Ovary (tissue), 9 donors: ENCODE data around the gene PTPRN. TPM values are rescaled to one million over a fixed set of nuclear protein-coding genes. Genes with fewer than 3 reads are reported as not detected.
A peak's percentile ranks its signal among the peaks of the same experiment; 100 is the strongest.

Experiments
- DNase-seq, 5 donors: peaks; one replicate each; pipeline ENCODE4 v3.0.0-alpha.2; 2019 to 2020
- H3K27ac ChIP-seq, 2 donors: fragments of 200-600 bp; one replicate each; pipeline versions ENCODE4 v1.5.1 to v1.8.0; 2019 to 2022
- H3K27me3 ChIP-seq: fragments of 200-600 bp; one replicate; pipeline ENCODE4 v1.8.0; 2022
- H3K36me3 ChIP-seq: fragments of 200-600 bp; sonication (generic); one replicate; pipeline ENCODE4 v1.5.1; 2019
- H3K4me1 ChIP-seq: one replicate; pipeline ENCODE4 v1.8.1; 2013; ENCODE audit warnings: mild to moderate bottlenecking, moderate library complexity; ENCODE audit not compliant: insufficient read depth
- H3K4me3 ChIP-seq: fragments of 200-600 bp; sonication (generic); one replicate; pipeline ENCODE4 v1.5.1; 2017
- H3K9me3 ChIP-seq, 2 donors: fragments of 200-600 bp in 1 of 2; sonication (generic) in 1 of 2; one replicate each; pipeline versions ENCODE4 v1.5.1 to v1.8.1; 2013 to 2019; ENCODE audit warnings: mild to moderate bottlenecking in 1 of 2, moderate library complexity in 1 of 2
- EP300 ChIP-seq: sonication (generic); formaldehyde crosslinking; IDR thresholded peaks from one replicate; pipeline ENCODE4 v1.6.1; 2017; ENCODE audit warnings: antibody characterized with exemption
- POLR2A ChIP-seq: fragments of 450-650 bp; IDR thresholded peaks from one replicate; pipeline ENCODE4 v1.6.1; 2017; ENCODE audit warnings: antibody characterized with exemption, mild to moderate bottlenecking, moderate library complexity
- WGBS, 3 donors: extraction: QIAGEN DNeasy Blood & Tissue Kit in 1 of 3; methylation state at CpG; one replicate each; pipeline versions ENCODE4 v1.1.5 to v1.1.7; 2013 to 2017; 5-methylcytosine and 5-hydroxymethylcytosine counted together
- intact Hi-C, 4 donors: fragments of 100-400 bp; cut with DNase I; formaldehyde crosslinking; loops; one replicate each; pipeline versions ENCODE4 v1.11.0 to v1.15.1; 2022 to 2023
- polyA plus RNA-seq, 2 donors: library from polyadenylated mRNA; stranded (reverse); fragments of 200-250 nt in 1 of 2; fragments of 350-450 nt in 1 of 2; fragmentation: Illumina TruSeq in 1 of 2; extraction: RNeasy Lipid Tissue Mini Kit (QIAGEN cat#74804) in 1 of 2; gene quantifications; one replicate each; pipeline ENCODE4 v1.2.3, GENCODE V29; 2013 to 2014
- total RNA-seq, 7 donors: library from RNA; depleted of rRNA in 2 of 7; stranded (reverse); fragments of >200 nt in 2 of 7; fragmentation: NEBNext Ultra II Directional in 3 of 7; extraction: Animal tissue kit (Norgen Biotek cat#: 25700) in 3 of 7; gene quantifications; one replicate each; pipeline versions ENCODE4 v1.1.0 to v1.2.4, GENCODE V29; 2016 to 2023
- TF ChIP-seq, protein P1 (sequence below), 3 donors: fragments of 450-650 bp in 2 of 3; fragments of 200-600 bp in 1 of 3; IDR thresholded peaks; one replicate each; pipeline versions ENCODE4 v1.5.1 to v1.8.0; 2016 to 2022; ENCODE audit warnings: antibody characterized with exemption in 3 of 3, mild to moderate bottlenecking in 1 of 3
- donor health status: DM: no; HTN: no; CAD: no; lungs with moderate emphysema.
- donor health status: DM: no; HTN: no; CAD: no.
- donor health status: Bipolar disorder and iron deficiency.
- donor health status: DM: yes; HTN: yes; CAD: no.
- donor health status: DM: no; HTN: no; CAD: no.
- donor health status: DM: yes; HTN: yes; CAD: no.

The PTPRN gene
- total and polyA plus RNA-seq, 9 donors: 0.08 to 2.3 (median 0.81) TPM; not detected in 1

DNA sequence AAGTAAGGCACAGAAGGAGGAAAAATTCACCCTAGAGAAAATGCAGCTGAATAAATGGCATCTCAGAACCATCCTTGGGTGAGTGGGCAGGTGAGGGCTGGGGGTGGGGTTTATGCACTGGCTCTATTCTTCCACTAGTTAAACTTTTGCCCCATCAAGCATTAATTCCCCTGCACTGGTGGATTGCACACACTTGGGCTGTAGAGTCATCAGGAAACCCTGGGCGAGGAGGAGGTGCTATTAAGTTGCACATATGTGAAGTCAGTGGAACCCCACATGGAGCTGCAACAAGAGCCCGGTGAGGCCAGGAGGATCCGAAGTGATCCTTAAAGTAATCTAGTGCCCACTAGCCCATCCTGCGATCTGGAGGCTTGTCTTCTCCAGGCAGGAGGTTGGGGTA, 36.8 kb downstream of the PTPRN start:
- Histone ChIP-seq H3K9me3 (no peaks in the 10 kb centered on the region), H3K27me3 (no peaks in the 10 kb centered on the region), H3K4me1 (no peaks in the 10 kb centered on the region), H3K36me3 (no peaks in the 10 kb centered on the region), H3K27ac (no peak overlapping the region), H3K4me3 (no peak overlapping the region)
- intact Hi-C loops: loop anchor here in 2 of 4 donors (10.0 kb wide), 1 partner anchor 252 kb away; no protein-coding TSS in a partner anchor
- 73 to 82% (median 74%) methylated on average over 4 of the region's 4 CpGs for WGBS, 3 donors
- no peak for DNase-seq
- TF ChIP-seq, protein P1, sequence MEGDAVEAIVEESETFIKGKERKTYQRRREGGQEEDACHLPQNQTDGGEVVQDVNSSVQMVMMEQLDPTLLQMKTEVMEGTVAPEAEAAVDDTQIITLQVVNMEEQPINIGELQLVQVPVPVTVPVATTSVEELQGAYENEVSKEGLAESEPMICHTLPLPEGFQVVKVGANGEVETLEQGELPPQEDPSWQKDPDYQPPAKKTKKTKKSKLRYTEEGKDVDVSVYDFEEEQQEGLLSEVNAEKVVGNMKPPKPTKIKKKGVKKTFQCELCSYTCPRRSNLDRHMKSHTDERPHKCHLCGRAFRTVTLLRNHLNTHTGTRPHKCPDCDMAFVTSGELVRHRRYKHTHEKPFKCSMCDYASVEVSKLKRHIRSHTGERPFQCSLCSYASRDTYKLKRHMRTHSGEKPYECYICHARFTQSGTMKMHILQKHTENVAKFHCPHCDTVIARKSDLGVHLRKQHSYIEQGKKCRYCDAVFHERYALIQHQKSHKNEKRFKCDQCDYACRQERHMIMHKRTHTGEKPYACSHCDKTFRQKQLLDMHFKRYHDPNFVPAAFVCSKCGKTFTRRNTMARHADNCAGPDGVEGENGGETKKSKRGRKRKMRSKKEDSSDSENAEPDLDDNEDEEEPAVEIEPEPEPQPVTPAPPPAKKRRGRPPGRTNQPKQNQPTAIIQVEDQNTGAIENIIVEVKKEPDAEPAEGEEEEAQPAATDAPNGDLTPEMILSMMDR (IDR thresholded peaks at IDR 0.05): no peak

DNA sequence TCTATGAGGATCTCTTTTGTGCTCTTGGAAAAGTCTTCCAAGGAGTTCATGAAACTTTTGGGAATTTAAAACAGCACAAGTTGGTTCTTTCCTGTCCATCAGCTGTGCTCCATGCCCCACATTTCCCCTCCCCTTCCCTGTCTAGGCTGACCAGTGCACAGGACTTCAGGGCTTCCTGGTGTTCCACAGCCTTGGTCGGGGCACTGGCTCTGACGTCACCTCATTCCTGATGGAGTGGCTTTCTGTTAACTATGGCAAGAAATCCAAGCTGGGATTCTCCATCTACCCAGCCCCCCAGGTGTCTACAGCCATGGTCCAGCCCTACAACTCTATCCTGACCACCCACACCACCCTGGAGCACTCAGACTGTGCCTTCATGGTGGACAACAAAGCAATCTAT, 38.2 kb downstream of the PTPRN start:
- no peaks in the 10 kb centered on the region for H3K4me1 ChIP-seq
- no peak overlapping the region for H3K27ac ChIP-seq
- intact Hi-C loops: loop anchor here in 2 of 4 donors (10.0 kb wide), 1 partner anchor 254 kb away; no protein-coding TSS in a partner anchor
- DNase-seq: no peak
- TF ChIP-seq, protein P1 (IDR thresholded peaks at IDR 0.05): no peak
- TF ChIP-seq POLR2A (no peak), EP300 (no peak)
- H3K9me3 ChIP-seq: no peaks in the 10 kb centered on the region
- H3K27me3 ChIP-seq: no peaks in the 10 kb centered on the region
- H3K4me3 ChIP-seq: no peak overlapping the region
- 69 to 74% (median 70%) methylated on average over 2 of the region's 2 CpGs for WGBS, 3 donors
- H3K36me3 ChIP-seq: no peaks in the 10 kb centered on the region

DNA sequence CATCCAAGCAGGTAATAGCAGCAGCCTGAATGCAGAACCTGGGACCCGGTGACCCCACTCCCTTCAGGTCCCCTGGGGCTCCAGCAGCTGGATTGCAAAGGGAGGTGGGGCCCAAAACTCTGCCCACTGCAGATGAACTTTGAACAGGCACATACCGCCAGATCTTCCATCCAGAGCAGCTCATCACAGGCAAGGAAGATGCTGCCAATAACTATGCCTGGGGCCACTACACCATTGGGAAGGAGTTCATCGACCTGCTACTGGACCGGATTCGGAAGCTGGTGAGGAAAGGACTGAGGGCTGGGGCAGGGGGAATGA, 39.2 kb downstream of the PTPRN start:
- H3K4me1 ChIP-seq: no peaks in the 10 kb centered on the region
- intact Hi-C loops: loop anchor here in 2 of 4 donors (10.0 kb wide), 1 partner anchor 255 kb away; no protein-coding TSS in a partner anchor
- H3K4me3 ChIP-seq: no peak overlapping the region
- no peak for TF ChIP-seq POLR2A
- TF ChIP-seq, protein P1 (IDR thresholded peaks at IDR 0.05): no peak
- TF ChIP-seq EP300: no peak
- H3K9me3 ChIP-seq: no peaks in the 10 kb centered on the region
- WGBS, 3 donors: 72 to 83% (median 80%) methylated on average over 5 of the region's 5 CpGs
- no peaks in the 10 kb centered on the region for H3K27me3 ChIP-seq
- no peak for DNase-seq
- H3K36me3 ChIP-seq: no peaks in the 10 kb centered on the region
- H3K27ac ChIP-seq: no peak overlapping the region

DNA sequence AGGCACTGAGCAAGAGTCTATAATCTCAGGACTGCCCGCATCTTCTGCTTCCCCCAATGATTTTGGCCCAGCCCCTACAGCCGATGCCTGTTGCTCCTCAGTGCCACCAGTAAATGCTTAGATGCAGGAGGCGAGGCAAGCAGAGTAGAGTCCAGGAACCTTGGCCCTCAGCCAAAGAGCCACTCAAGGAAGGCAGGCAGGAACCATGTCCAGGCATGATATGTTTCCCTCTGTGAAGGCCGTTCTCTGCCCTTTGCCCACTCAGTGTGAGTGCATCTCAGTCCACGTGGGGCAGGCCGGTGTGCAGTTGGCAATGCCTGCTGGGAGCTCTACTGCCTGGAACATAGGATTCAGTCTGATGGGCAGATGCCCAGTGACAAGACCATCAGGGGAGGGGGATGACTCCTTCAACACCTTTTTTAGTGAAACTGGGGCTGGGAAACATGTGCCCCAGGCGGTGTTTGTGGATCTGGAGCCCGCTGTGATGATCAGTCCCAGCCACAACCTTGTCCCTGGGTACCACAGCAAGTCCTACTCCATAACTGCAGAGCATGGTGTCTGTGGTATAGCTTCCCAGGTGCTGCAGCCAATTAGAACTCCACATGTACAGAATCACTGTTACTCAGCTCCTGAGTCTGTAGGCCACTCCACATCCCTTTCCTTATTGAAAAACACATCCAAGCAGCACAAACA, 39.7 kb downstream of the PTPRN start:
- no peaks in the 10 kb centered on the region for H3K36me3 ChIP-seq
- TF ChIP-seq, protein P1 (IDR thresholded peaks at IDR 0.05): no peak
- TF ChIP-seq EP300 (no peak), POLR2A (no peak)
- WGBS, 3 donors: 51 to 63% (median 53%) methylated on average over 8 of the region's 8 CpGs
- no peaks in the 10 kb centered on the region for H3K27me3 ChIP-seq
- no peaks in the 10 kb centered on the region for H3K9me3 ChIP-seq
- no peak overlapping the region for H3K4me3 ChIP-seq
- intact Hi-C loops: loop anchor here in 2 of 4 donors (10.0 kb wide), 1 partner anchor 255 kb away; no protein-coding TSS in a partner anchor
- H3K4me1 ChIP-seq: no peaks in the 10 kb centered on the region
- peak in 1 of 5 donors; percentile 22 for DNase-seq
- no peak overlapping the region for H3K27ac ChIP-seq
